MM.1S (cell line): ENCODE data around the gene PUM1.

Experiments
- DNase-seq: peaks from one replicate; pipeline ENCODE4 v3.0.0-alpha.2; 2015
- H2AFZ ChIP-seq: fragments of 300-600 bp; sonication (generic); 2 replicates; pipeline ENCODE4 v1.6.0; 2016; ENCODE audit warnings: antibody characterized with exemption, low read length
- H3F3A ChIP-seq: fragments of 300-600 bp; sonication (generic); 2 replicates; pipeline ENCODE4 v1.6.1; 2016; ENCODE audit warnings: mild to moderate bottlenecking, antibody characterized with exemption, low read length, moderate library complexity, mixed read lengths; ENCODE audit not compliant: insufficient read depth
- H3K27ac ChIP-seq: fragments of 300-600 bp; sonication (generic); 2 replicates; pipeline ENCODE4 v1.5.1; 2016; ENCODE audit warnings: mild to moderate bottlenecking, low read length
- H3K27me3 ChIP-seq: fragments of 300-600 bp; sonication (generic); replicated peaks from 2 replicates; pipeline ENCODE4 v1.6.0; 2016; ENCODE audit warnings: low read length; ENCODE audit not compliant: insufficient read depth
- H3K36me3 ChIP-seq: fragments of 300-600 bp; sonication (generic); replicated peaks from 2 replicates; pipeline ENCODE4 v1.6.1; 2016; ENCODE audit warnings: mild to moderate bottlenecking, low read length, mixed read lengths; ENCODE audit not compliant: insufficient read depth
- H3K4me1 ChIP-seq: fragments of 300-600 bp; sonication (generic); 2 replicates; pipeline ENCODE4 v1.6.1; 2016; ENCODE audit warnings: low read length, mixed read lengths
- H3K4me2 ChIP-seq: fragments of 300-600 bp; sonication (generic); 2 replicates; pipeline ENCODE4 v1.6.0; 2016; ENCODE audit warnings: low read depth, low read length
- H3K4me3 ChIP-seq: fragments of 300-600 bp; sonication (generic); 2 replicates; pipeline ENCODE4 v1.5.1; 2016; ENCODE audit warnings: low read length, mixed read lengths
- H3K79me2 ChIP-seq: fragments of 300-600 bp; sonication (generic); 2 replicates; pipeline ENCODE4 v1.6.1; 2016; ENCODE audit warnings: mixed run types, low read length, mixed read lengths
- H3K9ac ChIP-seq: fragments of 300-600 bp; sonication (generic); 2 replicates; pipeline ENCODE4 v1.6.1; 2016; ENCODE audit warnings: low read length, mixed read lengths
- H3K9me2 ChIP-seq: fragments of 300-600 bp; sonication (generic); replicated peaks from 2 replicates; pipeline ENCODE4 v1.6.1; 2016; ENCODE audit warnings: mild to moderate bottlenecking, low read length, mixed read lengths; ENCODE audit not compliant: insufficient read depth
- H3K9me3 ChIP-seq: fragments of 300-600 bp; sonication (generic); replicated peaks from 2 replicates; pipeline ENCODE4 v1.6.1; 2016; ENCODE audit warnings: mild to moderate bottlenecking, low read length, mixed read lengths; ENCODE audit not compliant: insufficient read depth
- H4K20me1 ChIP-seq: fragments of 300-600 bp; sonication (generic); 2 replicates; pipeline ENCODE4 v1.6.1; 2016; ENCODE audit warnings: mild to moderate bottlenecking, low read length, moderate library complexity, mixed read lengths; ENCODE audit not compliant: insufficient read depth
- CTCF ChIP-seq: fragments of 300-600 bp; sonication (generic); IDR thresholded peaks from 2 replicates; pipeline ENCODE4 v1.5.1; 2016; ENCODE audit warnings: antibody characterized with exemption, low read length, mixed read lengths
- EZH2 ChIP-seq: fragments of 300-600 bp; sonication (generic); optimal IDR thresholded peaks from 2 replicates; pipeline ENCODE3; 2017; ENCODE audit warnings: low read depth, mild to moderate bottlenecking, antibody characterized with exemption, low read length, mixed read lengths
- EZH2phosphoT487 ChIP-seq: fragments of 300-600 bp; sonication (generic); IDR thresholded peaks from 2 replicates; pipeline ENCODE4 v1.6.1; 2018; ENCODE audit warnings: antibody characterized with exemption, low read length

The PUM1 gene

GRCh38 chr1:30905403-30905802 is 160.1 kb downstream of the PUM1 start:
- H3K9me2 ChIP-seq, result no peaks in the 10 kb centered on the region
- no peaks in the 10 kb centered on the region for H4K20me1 ChIP-seq
- TF ChIP-seq EZH2phosphoT487, result no peak
- TF ChIP-seq EZH2, result no peak
- no peak for TF ChIP-seq CTCF
- no peak overlapping the region for H2AFZ ChIP-seq
- H3K9me3 ChIP-seq, result no peaks in the 10 kb centered on the region
- DNase-seq, result no peak
- H3F3A ChIP-seq, result no peaks in the 10 kb centered on the region
- no peaks in the 10 kb centered on the region for H3K79me2 ChIP-seq
- no peak overlapping the region for H3K4me3 ChIP-seq
- no peak overlapping the region for H3K9ac ChIP-seq
- H3K36me3 ChIP-seq, result no peaks in the 10 kb centered on the region
- H3K27ac ChIP-seq, result no peak overlapping the region
- no peaks in the 10 kb centered on the region for H3K4me1 ChIP-seq
- peaks cover 34% of the 10 kb centered on the region for H3K27me3 ChIP-seq
- no peak overlapping the region for H3K4me2 ChIP-seq

- no peak for TF ChIP-seq EZH2phosphoT487
- no peak for TF ChIP-seq EZH2
- no peak for TF ChIP-seq CTCF
- H3K4me1 ChIP-seq, result no peaks in the 10 kb centered on the region
- H3K4me2 ChIP-seq, result no peak overlapping the region
- no peaks in the 10 kb centered on the region for H3K36me3 ChIP-seq
- H3K27ac ChIP-seq, result no peak overlapping the region
- no peak overlapping the region for H3K9ac ChIP-seq
- no peaks in the 10 kb centered on the region for H3K79me2 ChIP-seq
- H3F3A ChIP-seq, result no peaks in the 10 kb centered on the region
- H4K20me1 ChIP-seq, result no peaks in the 10 kb centered on the region
- H2AFZ ChIP-seq, result no peak overlapping the region
- no peaks in the 10 kb centered on the region for H3K9me3 ChIP-seq
- H3K9me2 ChIP-seq, result no peaks in the 10 kb centered on the region
- H3K27me3 ChIP-seq, result peaks cover 31% of the 10 kb centered on the region
- DNase-seq, result no peak
- H3K4me3 ChIP-seq, result no peak overlapping the region
These were observed 160.6 kb downstream of the PUM1 start for GRCh38 chr1:30904962-30905335.

GRCh38 chr1:30904191-30904961 is 161.1 kb downstream of the PUM1 start:
- Histone ChIP-seq H2AFZ (no peak overlapping the region), H3K4me1 (no peaks in the 10 kb centered on the region), H3K4me2 (no peak overlapping the region), H3K9me3 (no peaks in the 10 kb centered on the region), H3K27me3 (peaks cover 26% of the 10 kb centered on the region), H3K79me2 (no peaks in the 10 kb centered on the region), H3K9me2 (no peaks in the 10 kb centered on the region), H3K27ac (no peak overlapping the region), H3K9ac (no peak overlapping the region), H4K20me1 (no peaks in the 10 kb centered on the region), H3K36me3 (no peaks in the 10 kb centered on the region), H3F3A (no peaks in the 10 kb centered on the region), H3K4me3 (no peak overlapping the region)
- no peak for DNase-seq
- TF ChIP-seq CTCF (no peak), EZH2phosphoT487 (no peak), EZH2 (no peak)
